CD4-positive, alpha-beta T cell treated with Interleukin-10 for 1 hour (primary cell): ENCODE results near the gene WDFY2.
"Not testable (repeated sequence)": the region's sequence is repeated elsewhere in the genome, so short reads cannot be mapped to it uniquely, and the experiment has no call there.

ENCODE experiments used
- DNase-seq: peaks from one replicate; pipeline ENCODE4 v3.0.0-alpha.2; 2020

Gene WDFY2, protein sequence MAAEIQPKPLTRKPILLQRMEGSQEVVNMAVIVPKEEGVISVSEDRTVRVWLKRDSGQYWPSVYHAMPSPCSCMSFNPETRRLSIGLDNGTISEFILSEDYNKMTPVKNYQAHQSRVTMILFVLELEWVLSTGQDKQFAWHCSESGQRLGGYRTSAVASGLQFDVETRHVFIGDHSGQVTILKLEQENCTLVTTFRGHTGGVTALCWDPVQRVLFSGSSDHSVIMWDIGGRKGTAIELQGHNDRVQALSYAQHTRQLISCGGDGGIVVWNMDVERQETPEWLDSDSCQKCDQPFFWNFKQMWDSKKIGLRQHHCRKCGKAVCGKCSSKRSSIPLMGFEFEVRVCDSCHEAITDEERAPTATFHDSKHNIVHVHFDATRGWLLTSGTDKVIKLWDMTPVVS

DNA sequence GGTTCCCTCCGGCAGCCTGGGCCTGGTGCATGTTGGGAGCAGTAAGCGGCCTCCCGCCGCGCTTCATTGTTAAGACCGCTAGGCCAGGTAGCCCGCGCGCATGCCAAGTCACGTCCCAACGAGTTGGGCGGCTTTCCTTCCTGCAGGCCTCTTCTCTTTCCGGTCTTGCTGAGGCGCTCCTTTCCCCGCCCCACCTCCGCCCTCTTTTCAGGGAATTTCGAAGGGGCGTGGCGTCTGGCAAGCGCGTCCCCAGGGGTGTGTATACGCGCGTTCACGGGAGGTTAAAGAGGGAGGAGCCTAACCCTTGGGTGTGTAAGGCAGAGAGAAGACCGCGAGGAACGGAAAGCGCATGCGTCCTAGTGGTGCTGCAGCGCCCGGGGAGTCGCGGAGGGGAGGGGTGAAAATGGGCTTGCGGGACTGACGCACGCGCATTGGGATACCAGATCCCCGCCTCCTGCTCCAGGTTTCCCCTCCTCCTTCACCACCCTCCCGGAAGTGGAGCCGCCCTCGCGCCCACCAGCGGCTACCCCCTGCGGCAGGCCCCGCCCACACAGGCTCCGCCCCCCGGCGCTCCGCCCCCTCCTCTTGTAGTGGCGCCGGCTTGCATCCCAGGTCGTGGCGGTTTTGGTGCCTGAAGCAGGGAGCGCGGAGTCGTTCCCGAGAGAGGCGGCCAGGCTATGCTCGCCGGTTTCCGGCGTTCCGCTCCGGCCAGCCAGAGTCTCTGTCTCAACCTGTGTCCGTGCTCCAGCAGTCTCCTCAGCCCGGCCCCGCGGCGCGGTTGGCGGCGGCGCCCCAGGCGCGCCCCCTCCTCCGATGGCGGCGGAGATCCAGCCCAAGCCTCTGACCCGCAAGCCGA, at the start of gene WDFY2:
WDFY2 (plus strand) TSS at position 588 of the 856 bp plus-strand sequence; CDS start at position 814, 226 bp downstream.
- peak; percentile 99 for DNase-seq

DNA sequence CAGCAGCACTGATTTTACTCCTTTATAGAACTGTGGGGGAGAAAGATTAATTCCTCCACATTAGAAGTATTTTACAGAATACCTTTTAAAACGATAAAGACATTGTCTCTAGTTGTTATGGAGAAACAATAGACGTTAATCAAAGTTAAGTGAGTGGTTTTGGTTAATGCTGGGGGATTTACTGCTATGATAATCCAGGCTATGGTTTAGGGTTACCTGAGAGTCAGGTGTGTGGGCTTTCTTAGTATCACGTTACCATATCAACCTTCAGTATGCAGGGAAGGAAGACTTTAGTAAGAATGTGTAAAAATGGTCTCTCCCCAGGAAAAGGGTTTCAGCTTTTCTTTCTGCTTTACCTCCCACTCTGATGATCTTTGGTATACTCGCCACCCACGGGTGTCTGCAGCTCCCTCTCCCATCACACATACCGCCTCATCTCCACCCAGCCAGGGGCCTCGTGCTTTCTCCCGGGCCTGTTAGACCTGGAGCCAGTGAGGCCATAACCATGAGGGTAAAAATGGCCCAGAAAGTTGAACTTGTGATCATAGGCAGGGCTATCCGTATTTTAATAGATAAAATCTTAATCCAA, 45.6 kb upstream of the WDFY2 start:
- no peak for DNase-seq

DNA sequence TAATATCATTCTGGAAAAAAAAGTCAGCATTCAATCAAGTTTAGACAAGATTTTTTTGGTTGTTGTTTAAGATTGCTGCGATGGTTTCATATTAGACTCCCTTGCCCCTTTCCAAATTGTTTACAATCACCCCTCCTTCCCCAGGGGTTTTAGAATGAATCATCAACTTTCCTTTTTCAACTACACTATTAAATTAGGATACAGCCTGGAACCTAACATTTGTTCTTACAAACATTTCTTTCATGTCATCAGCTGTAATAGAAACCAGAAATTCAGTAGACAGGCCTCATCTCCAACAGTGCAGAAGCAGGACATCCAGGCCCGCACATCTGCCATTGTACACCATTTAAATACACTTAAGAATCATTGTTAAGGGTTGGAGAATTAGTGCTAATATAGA, 44.4 kb upstream of the WDFY2 start:
- no peak for DNase-seq

DNA sequence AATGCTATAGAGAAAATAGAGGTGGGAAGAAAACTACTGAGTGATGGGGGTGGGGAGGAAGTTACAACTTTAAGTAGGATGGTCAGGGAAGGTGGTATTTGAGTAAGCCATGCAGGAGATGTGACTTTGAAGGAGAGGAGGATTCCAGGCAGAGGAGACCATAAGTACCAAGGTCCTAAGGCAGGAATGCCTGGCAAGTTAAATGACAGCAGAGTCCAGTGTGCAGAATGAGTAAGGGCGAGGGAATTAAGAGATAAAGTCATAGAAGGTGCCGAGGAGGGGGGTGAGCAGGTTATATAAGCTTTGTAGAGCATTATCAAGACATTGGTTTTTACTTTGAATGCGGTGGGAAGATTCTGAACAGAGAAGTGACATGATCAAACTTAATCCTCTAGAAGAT, 43.2 kb upstream of the WDFY2 start:
- DNase-seq = no peak

DNA sequence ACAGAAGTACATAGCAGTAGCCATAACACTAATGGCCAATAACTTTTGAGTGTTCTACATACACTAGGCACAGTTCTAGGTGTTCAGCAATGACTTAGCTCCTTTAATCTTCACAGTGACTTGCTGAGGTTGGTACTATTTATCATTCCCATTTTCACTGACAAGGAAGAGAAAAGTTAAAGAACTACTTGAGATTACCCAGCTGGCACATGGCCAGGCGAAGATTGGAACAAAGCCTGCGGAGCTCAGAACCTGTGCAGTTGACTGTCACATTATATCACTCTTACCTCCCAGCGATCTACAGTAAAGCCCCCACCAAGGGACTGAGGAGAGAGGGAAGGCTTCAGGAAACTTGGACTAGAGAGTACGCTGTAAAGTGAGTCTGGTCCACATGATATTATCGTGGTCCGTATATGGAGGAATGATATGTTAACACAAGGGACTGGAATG, 42.4 kb upstream of the WDFY2 start:
- DNase-seq = no peak

DNA sequence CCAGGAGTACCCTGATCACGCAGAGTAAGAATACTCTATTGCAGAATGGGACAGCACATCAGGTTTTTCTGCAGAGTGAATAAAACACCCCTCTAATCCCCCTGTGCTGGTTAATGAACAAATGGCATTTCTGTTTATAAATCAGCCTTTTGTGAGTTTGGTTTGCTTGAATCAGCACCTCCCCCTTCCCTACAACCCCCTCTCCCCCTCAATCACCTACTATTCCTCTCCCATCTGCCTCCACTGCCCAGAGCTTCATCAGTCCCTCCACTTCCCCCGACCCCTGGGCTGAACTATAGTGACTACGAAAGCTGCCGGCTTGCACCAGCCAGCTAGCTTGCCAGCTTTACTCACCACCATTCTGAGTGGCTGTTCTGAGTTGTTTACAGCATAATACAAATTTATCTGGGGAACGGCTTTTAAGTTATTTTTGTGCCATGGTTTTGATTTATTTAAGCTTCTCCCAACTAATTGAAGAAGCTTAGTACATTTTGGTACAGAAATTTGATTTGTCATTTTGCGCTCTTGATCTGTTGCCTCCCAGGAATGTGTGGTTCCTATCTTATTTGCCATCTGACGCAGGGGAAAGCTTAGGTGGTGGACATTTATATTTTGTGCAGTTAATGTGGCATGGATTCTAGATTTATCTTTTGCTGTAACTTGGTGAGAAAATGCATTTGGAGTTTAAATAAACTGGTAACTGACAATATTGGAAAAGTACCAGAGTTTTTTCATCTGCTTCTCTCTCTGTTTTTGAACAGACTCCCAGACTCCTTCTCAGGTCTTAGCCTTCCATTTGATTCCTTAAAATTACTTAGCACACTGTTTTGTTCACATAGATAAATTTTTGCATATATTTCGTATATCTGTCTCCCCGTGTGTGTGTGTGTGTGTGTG, 41.7 kb upstream of the WDFY2 start:
- DNase-seq = no peak

DNA sequence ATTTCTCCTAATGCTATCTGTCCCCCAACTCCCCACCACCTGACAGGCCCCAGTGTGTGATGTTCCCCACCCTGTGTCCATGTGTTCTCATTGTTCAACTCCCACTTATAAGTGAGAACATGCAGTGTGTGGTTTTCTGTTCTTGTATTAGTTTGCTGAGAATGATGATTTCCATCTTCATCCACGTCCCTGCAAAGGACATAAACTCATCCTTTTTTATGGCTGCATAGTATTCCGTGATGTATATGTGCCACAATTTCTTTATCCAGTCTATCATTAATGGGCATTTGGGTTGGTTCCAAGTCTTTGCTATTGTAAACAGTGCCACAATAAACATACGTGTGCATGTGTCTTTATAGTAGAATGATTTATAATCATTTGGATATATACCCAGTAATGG, 38.8 kb upstream of the WDFY2 start:
- DNase-seq = not testable (repeated sequence)

DNA sequence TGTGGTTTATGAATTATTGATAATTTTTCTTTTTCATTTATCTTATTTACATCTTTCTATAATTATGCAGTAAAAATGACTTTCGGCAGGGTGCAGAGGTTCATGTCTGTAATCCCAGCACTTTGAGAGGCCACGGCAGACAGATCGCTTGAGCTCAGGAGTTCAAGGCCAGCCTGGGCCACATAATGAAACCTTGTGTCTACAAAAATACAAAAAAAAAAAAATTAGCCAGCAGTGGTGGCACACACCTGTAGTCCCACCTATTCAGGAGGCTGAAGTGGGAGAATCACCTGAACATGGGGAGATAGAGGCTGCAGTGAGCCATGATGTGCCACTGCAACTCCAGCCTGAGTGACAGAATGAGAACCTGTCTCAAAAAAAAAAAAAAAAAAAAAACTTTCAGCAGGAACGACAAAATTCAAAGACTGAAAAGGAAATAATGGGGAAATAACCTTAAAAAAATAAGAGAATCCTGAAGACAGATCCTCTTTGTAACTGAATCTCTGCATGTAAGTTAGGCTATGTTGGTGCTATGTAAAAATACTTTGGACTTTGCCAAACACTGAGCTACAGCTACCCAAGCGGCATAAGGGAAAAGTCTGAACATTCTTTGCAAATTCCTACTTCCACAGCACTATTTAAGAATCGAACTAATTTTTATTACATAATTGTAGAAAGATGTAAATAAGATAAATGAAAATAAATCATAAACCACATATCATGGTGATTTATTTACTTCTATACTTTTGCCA, 36.7 kb upstream of the WDFY2 start:
- DNase-seq = no peak

DNA sequence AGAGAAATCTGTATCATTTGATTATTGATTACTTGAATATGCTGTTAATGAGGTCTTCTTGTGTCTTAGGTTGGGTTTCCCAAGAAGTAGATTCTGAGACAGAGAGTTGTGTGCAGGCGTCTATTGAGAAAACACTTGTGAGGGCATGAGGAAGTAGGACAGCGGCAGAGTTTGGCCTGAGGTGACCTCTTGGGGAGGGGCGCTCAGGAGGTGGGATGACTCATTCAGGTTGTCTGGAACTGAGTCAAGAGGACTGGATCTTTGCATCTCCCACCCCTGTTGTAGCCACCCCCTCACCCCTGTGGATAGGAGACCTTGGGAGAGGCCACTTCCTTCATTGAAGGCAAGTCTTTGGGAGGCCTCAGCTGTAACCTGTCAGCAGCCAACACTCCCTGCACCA, 35.2 kb upstream of the WDFY2 start:
- no peak for DNase-seq

DNA sequence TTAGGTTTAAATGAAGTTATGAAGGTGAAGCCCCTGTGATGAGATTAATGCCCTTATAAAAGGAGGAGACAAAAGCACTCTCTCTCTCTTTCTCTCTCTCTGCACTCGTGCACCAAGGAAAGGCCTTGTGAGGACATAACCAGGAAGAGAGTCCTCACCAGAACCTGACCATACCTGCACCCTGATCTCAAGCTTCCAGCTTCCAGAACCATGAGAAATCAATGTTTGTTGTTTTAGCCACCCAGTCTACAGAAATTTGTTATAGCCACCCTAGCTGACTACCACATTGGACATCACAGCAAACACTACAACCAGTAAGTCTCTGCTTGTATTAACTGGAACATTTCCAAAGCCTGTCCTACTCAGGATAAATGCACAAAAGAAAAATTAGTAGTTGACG, 34.7 kb upstream of the WDFY2 start:
- DNase-seq = no peak

DNA sequence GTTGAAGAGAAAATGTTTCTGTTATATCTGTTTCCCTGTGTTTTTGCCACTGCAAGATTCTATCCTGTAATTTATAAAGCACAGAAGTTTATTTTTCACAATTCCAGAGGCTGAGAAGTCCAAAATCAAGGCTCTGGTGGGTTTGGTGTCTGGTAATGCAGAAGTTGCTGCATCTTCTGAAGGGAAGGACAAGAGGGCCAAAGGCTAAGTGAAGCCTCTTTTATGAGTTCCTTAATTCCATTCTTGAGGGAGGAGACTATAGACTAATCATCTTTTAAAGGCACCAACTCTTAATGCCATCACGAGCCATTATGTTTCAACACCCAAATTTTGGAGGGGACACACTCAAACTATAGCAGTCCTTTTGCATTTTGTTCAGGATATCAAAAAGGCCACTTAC, 34.1 kb upstream of the WDFY2 start:
- DNase-seq = no peak

DNA sequence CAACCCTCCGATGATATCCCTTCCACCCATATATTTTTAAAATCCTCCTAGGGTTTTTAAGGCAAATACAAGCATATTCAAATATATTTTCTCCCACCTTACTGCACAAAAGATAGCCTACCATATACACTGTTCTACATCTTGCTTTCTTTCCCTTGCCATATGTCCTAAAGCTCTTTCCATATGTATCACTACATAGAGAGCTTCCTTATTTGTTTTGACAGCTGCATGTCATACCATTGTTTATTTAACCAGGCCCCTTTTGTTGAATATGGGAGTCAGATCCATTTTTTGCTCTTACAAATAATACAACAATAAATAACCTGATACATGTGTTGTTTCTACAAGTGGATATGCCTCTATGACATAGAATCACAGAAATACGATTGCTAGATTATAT, 32.8 kb upstream of the WDFY2 start:
- DNase-seq = no peak

DNA sequence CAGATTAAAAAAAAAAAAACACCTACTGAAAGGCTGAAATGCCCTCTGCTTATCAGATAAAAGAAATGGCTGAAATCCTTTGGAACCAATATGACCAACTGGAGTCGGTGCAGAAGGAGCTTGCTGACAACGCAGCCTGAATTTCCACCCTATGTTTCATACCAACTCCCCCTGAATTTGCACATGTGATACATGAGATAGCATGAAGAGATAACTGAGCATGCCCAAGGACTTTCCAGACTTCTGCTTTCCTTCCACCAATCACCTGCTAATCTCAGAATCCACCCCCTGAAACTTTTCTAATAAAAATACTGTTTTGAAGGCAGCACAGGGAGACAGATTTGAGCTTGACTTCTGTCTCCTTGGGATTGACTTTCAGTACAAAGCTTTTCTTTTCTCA, 32.2 kb upstream of the WDFY2 start:
- DNase-seq = no peak

DNA sequence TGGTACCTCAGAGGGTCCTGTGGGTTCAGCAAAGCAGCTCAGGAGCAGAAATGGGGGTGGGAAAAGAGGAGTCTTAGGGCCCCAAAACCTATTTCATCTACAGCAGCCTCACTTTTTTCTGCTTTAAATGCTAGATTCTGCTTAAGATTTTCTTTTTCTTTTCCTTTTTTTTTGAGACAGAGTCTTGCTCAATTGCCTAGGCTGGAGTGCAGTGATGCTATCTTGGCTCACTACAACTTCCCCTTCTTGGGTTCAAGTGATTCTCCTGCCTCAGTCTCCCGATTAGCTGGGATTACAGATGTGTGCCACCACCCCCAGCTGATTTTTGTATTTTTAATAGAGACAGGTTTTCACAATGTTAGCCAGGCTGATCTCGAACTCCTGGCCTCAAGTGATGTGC, 30.7 kb upstream of the WDFY2 start:
- DNase-seq = no peak

DNA sequence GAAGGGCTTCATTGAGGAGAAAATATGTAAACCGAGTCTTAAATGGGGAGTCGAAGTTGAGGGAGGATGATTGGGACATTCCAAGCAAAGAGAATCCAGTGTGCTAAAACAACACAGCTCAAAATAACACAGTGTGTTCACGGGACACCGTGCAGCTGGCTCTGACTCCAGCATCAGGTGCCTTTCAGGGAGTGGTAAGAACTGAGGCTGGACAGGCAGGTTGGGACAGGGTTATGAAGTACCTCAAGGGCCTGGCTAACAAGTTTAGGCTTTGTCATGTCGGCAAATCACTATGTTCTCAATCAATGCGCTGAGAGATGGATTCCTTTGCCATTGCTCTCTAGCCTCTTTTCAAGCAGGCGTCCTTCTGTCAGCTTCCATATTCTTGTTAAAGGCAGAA, 27.5 kb upstream of the WDFY2 start:
- DNase-seq = no peak

DNA sequence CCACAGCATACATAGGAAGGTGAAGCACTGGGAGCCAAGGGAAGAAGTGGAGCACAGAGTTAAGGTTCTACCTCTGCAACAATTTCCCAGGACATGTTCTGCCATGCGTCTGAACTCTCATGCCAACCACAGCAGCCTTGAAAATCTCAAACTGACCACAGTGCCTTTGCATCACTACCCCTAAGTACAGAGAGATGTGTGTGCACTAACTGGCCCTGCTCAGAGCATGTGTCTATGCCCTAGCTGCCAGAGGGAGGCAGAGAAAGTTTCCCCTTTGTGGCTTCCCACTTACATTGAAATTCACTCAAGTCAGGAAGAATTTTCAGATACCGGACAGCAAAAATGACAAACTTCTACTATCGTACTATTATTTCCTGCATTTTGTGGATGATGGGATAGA, 26.8 kb upstream of the WDFY2 start:
- DNase-seq = no peak

DNA sequence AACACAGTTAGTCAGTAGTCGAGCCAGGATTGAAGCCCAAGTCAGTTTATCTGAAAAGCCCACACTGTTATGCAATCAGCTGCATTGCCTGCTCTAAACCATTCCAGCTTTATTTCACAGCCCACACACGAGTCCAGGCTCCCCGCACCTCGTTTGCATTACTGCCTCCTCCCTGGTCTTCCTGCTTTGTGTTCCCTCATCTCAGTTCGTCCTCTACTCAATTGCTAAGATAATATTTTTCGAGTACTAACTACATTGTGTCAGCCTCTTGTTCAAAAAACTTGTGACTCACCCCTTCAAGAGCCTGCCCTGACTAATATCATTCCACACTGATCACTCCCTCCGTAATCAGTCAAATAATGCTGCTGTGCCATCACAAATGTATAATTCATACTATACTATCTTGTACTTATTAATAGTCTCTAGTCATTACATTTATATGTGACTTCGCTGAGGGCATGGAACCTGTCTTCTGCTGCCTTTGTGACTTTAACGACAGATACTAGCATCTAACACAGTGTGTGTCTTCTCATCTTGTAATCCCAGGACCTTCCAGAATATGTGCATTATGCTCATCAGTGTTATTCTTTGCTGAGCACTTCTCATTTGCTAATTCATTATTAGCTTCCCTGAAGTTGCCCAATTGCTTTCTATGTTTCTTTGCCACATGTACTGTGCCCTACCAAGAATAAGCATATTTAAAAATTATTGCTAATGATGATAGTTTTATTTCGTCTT, 26.2 kb upstream of the WDFY2 start:
- no peak for DNase-seq

DNA sequence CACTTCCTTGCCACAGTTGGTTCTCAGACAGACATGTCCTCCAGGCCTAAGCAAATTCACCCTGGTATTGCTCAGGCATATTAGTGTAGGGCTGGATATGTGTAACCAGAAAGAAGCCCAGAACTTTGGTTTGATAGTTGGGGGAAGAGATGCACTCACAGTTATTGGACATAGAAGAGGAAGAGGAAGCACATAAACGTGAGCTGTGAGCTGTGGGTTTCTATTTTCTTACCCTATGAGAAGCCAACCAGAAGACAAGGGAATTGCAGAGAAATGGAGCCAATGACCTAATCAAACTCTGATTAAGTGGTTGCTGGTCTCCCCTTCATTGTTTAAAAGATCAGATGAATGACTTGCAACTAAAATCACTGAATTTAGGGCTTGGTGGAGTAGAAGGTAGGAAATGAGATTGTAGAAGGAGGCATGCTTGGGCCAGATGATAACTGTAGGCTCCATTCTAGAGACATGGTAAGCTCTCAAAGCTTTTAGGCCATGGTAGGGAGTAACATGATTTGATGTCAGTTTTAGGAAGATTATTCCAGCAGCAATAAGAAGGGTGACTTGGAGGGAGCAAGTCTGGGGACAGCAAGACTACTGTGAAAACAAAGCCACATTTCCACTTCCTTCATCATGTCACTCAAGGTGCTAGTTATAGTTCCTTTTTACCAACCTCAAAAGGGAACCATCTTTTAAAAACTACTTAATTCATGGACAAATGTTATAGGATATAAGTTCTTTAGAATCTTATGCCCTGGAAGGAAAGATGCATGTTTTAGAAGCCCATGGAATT, 24.1 kb upstream of the WDFY2 start:
- DNase-seq = no peak

DNA sequence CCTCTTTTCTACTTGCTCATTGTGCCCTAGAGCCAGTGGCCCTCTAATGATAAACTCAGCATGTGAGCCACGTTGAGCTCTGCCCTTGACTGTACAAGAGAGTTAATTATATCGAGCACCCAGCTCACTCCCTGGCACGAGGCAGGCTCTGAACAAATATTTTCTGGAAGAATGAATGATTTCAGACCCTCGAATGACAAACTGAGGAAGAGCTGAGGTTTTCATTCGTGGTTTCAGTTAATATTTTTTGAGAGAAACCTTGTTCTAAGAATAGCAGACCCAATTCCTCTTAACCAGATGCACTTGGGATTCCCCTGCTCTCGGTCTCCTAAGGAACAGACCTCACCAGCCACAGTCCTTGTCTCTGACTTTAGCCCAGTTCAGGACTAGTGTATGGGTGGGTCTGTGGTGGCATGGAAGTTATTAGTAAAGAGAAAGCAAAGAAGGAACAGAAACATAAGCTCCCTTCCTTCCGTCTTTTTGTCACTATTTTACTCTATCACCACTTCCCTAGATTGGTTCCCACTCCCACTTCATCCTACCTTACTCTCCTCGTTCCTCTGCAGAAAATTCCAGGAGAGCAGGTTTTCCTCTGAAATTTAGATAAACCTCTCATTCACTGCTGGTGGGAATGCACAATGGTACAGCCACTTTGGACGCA, 22.1 kb upstream of the WDFY2 start:
- DNase-seq = peak; percentile 24

DNA sequence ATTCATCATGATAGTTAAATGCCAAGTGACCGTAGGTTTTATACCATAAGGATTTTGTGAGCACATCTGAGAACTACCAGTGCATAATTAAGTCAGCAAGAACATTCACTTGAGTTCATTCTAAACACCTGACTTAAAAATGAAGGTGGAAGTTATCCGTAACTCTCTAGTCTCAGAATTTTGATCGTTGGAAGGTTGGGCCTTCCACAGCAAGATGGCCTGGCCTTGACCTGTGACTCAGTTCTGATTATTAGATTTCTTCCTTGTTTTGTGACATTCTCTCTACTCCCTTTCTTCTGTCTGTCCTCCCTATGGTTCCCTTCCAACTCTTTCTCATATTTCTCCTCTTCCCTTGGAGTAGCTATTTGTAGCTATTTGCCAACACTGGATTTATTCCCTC, 20.0 kb upstream of the WDFY2 start:
- no peak for DNase-seq
